ENCODE data around the gene GCNT2. TPM values are rescaled to one million over a fixed set of nuclear protein-coding genes. Genes with fewer than 3 reads are reported as not detected.

GCNT2 gene
- polyA plus RNA-seq, 3 donors, result 3.5 to 10.0 (median 4.3) TPM

- no peaks in the 10 kb centered on the region for H3K36me3 Mint-ChIP-seq
- Histone ChIP-seq H2AFZ (ENCODE audit: insufficient read depth, low read depth, low read length, poor library complexity, severe bottlenecking) (no peak overlapping the region), H3K4me3 (replicated peaks in 1 of 3; ENCODE audit: low read depth in 2 of 3, low read length in 3 of 3) (no peak overlapping the region), H3K27ac (ENCODE audit: low read depth in 1 of 2, low read length in 2 of 2) (no peak overlapping the region), H3K27me3 (ENCODE audit: control insufficient read depth in 2 of 2, insufficient read depth in 2 of 2, low read length in 2 of 2) (no peaks in the 10 kb centered on the region), H3K36me3 (replicated peaks in 1 of 2; ENCODE audit: control insufficient read depth in 1 of 2, insufficient read depth in 2 of 2, low read length in 2 of 2) (no peaks in the 10 kb centered on the region), H4K20me1 (ENCODE audit: insufficient read depth, low read length) (no peaks in the 10 kb centered on the region), H3K79me2 (ENCODE audit: insufficient read depth, low read length) (no peaks in the 10 kb centered on the region), H3K4me1 (ENCODE audit: control insufficient read depth in 1 of 2, insufficient read depth in 2 of 2, low read length in 2 of 2) (no peaks in the 10 kb centered on the region), H3K9me3 (replicated peaks in 1 of 2; ENCODE audit: control insufficient read depth in 1 of 2, insufficient read depth in 1 of 2, low read length in 2 of 2) (no peaks in the 10 kb centered on the region), H3K9ac (ENCODE audit: insufficient read depth, low read length, poor library complexity, severe bottlenecking) (no peak overlapping the region), H3K4me2 (replicated peaks; ENCODE audit: extremely low read depth, low read length, poor library complexity, severe bottlenecking) (no peak overlapping the region)
- peaks cover 0 to 1% (median 0%) of the 10 kb centered on the region in 3 donors for H3K27me3 Mint-ChIP-seq (ENCODE audit: low read depth in 3 of 3)
- H3K4me3 Mint-ChIP-seq, result no peak overlapping the region
- TF ChIP-seq, protein P1, sequence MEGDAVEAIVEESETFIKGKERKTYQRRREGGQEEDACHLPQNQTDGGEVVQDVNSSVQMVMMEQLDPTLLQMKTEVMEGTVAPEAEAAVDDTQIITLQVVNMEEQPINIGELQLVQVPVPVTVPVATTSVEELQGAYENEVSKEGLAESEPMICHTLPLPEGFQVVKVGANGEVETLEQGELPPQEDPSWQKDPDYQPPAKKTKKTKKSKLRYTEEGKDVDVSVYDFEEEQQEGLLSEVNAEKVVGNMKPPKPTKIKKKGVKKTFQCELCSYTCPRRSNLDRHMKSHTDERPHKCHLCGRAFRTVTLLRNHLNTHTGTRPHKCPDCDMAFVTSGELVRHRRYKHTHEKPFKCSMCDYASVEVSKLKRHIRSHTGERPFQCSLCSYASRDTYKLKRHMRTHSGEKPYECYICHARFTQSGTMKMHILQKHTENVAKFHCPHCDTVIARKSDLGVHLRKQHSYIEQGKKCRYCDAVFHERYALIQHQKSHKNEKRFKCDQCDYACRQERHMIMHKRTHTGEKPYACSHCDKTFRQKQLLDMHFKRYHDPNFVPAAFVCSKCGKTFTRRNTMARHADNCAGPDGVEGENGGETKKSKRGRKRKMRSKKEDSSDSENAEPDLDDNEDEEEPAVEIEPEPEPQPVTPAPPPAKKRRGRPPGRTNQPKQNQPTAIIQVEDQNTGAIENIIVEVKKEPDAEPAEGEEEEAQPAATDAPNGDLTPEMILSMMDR (IDR thresholded peaks at IDR 0.05), result no peak
- peaks cover 0 to 2% (median 0%) of the 10 kb centered on the region in 7 donors for H3K9me3 Mint-ChIP-seq
- WGBS (ENCODE audit: insufficient coverage), result 95% methylated on average over 2 of the region's 4 CpGs
- H3K4me1 Mint-ChIP-seq, result no peaks in the 10 kb centered on the region
- intact Hi-C loops (cut with micrococcal nuclease), result no loop called here
- no peak for DNase-seq
- H3K27ac Mint-ChIP-seq, result no peak overlapping the region
Observed at GRCh38 chr6:10678456-10678855, 157.3 kb downstream of the GCNT2 start.

Small RNA genes lying within 50 kb of the gene (small RNA-seq; reads per million reads assigned to genes)
- not detected for gene RF00019 (ENCODE audit: insufficient read length, low read depth)

Other genes starting within 250 kb of the GCNT2 start
- gene TFAP2A, start 106.3 kb upstream of the GCNT2 start, polyA plus RNA-seq, result not detected
- 1 to 10 TPM in 1 of 3 donors, under 1 TPM in 1, not detected in 1; 0.52 to 1.9 TPM for gene C6orf52, start 173.3 kb downstream of the GCNT2 start, polyA plus RNA-seq
- gene PAK1IP1, start 173.6 kb downstream of the GCNT2 start, polyA plus RNA-seq, result 10 to 100 TPM in 2 of 3 donors, 1 to 10 TPM in 1; 6.2 to 13.3 (median 11.7) TPM
- gene TMEM14C, start 201.7 kb downstream of the GCNT2 start, polyA plus RNA-seq, result 100 to 1,000 TPM in 2 of 3 donors, 10 to 100 TPM in 1; 67.7 to 242 (median 184) TPM
- gene TMEM14B, start 226.5 kb downstream of the GCNT2 start, polyA plus RNA-seq, result 100 to 1,000 TPM in 2 of 3 donors, 10 to 100 TPM in 1; 38.8 to 185 (median 141) TPM